T-cell (primary cell): ENCODE measurements around the gene EIF5A. TPM values are rescaled to one million over a fixed set of nuclear protein-coding genes. Genes with fewer than 3 reads are reported as not detected.

Experiments
- ATAC-seq, 4 experiments: fragments of 200-7000 bp in 3 of 4; fragments of 150-1000 bp in 1 of 4; cut with Tn5 transposase; replicated peaks in 1 of 4; 1 replicate in 3 of 4; 2 replicates in 1 of 4; pipeline ENCODE4 v1.10.0; 2021; ENCODE audit warnings: moderate library complexity in 3 of 4, mild to moderate bottlenecking in 2 of 4, moderate number of reproducible peaks in 1 of 4
- CTCF ChIA-PET, 2 donors: fragments of 300-600 bp; sonication (Branson Sonifier 250); formaldehyde crosslinking; loops; one replicate each; lab custom pipeline; 2022; ENCODE audit warnings: antibody characterized with exemption in 2 of 2; lab: Charles Lee
- POLR2A ChIA-PET, 2 donors: fragments of 300-600 bp; sonication (Branson Sonifier 250); formaldehyde crosslinking; loops; one replicate each; lab custom pipeline; 2022; ENCODE audit warnings: antibody characterized with exemption in 2 of 2; lab: Charles Lee
- DNase-seq, 35 experiments: peaks; one replicate each; pipeline versions ENCODE4 v3.0.0 to v3.0.0-alpha.2; 2013 to 2023
- H3K27ac ChIP-seq: one replicate; pipeline ENCODE4 v1.5.1; 2013; ENCODE audit warnings: low read length
- H3K27me3 ChIP-seq, 2 experiments: replicated peaks in 1 of 2; 1 replicate in 1 of 2; 2 replicates in 1 of 2; pipeline versions ENCODE4 v1.6.1 to v1.7.0; 2013; ENCODE audit warnings: low read length in 1 of 2, mixed read lengths in 1 of 2; ENCODE audit not compliant: control insufficient read depth in 2 of 2, insufficient read depth in 2 of 2; ENCODE audit errors: extremely low read depth in 1 of 2
- H3K36me3 ChIP-seq, 2 donors: 1 replicate in 1 of 2; 2 replicates in 1 of 2; pipeline versions ENCODE4 v1.6.1 to v1.7.0; 2013; ENCODE audit warnings: low read length in 1 of 2; ENCODE audit not compliant: control insufficient read depth in 2 of 2, insufficient read depth in 1 of 2; ENCODE audit errors: extremely low read depth in 1 of 2
- H3K4me1 ChIP-seq, 2 experiments: 1 replicate in 1 of 2; 2 replicates in 1 of 2; pipeline versions ENCODE4 v1.6.1 to v1.7.0; 2013; ENCODE audit warnings: low read length in 2 of 2, mixed read lengths in 1 of 2; ENCODE audit not compliant: insufficient read depth in 2 of 2, control insufficient read depth in 1 of 2; ENCODE audit errors: extremely low read depth in 1 of 2
- H3K4me3 ChIP-seq, 2 donors: 1 replicate in 1 of 2; 2 replicates in 1 of 2; pipeline versions ENCODE4 v1.5.1 to v1.7.0; 2013; ENCODE audit warnings: mild to moderate bottlenecking in 2 of 2, low read length in 1 of 2, moderate library complexity in 1 of 2; ENCODE audit not compliant: control insufficient read depth in 1 of 2; ENCODE audit errors: extremely low read depth in 1 of 2
- H3K9me3 ChIP-seq: 2 replicates; pipeline ENCODE4 v1.7.0; 2013
- H3K27ac Mint-ChIP-seq, 2 donors: one replicate each; pipeline ENCODE4 v1.8.0; 2020 to 2021; ENCODE audit warnings: mild to moderate bottlenecking in 2 of 2, mixed read lengths in 2 of 2
- H3K27me3 Mint-ChIP-seq, 2 donors: one replicate each; pipeline ENCODE4 v1.8.0; 2021 to 2022; ENCODE audit warnings: mixed read lengths in 2 of 2
- H3K36me3 Mint-ChIP-seq: one replicate; pipeline ENCODE4 v1.8.0; 2021; ENCODE audit warnings: mixed read lengths
- H3K4me1 Mint-ChIP-seq, 3 donors: one replicate each; pipeline ENCODE4 v1.8.0; 2020 to 2022; ENCODE audit warnings: mixed read lengths in 3 of 3, mild to moderate bottlenecking in 1 of 3
- H3K4me3 Mint-ChIP-seq, 3 donors: one replicate each; pipeline ENCODE4 v1.8.0; 2020 to 2022; ENCODE audit warnings: mild to moderate bottlenecking in 3 of 3, mixed read lengths in 3 of 3, moderate library complexity in 3 of 3
- H3K9me3 Mint-ChIP-seq, 3 donors: one replicate each; pipeline ENCODE4 v1.8.0; 2020 to 2022; ENCODE audit warnings: mixed read lengths in 3 of 3
- WGBS: methylation state at CpG from one replicate; pipeline ENCODE4 v1.1.5; 2013; ENCODE audit warnings: missing lambda C conversion rate; ENCODE audit not compliant: insufficient coverage; 5-methylcytosine and 5-hydroxymethylcytosine counted together
- total RNA-seq, 35 experiments: library from RNA in 6 of 35; stranded (reverse) in 6 of 35; fragments of 120-200 nt in 1 of 35; gene quantifications; one replicate each; pipeline versions ENCODE4 v1.2.1 to v1.2.4 and lab custom pipeline; 2013 to 2026

Gene EIF5A
- total RNA-seq, 5 donors from 2014 or later (not counting 1 experiment from before 2014, with no cell fraction given): 286 to 481 (median 306) TPM

- Mint-ChIP-seq H3K4me1 (peaks cover 19 to 25% (median 21%) of the 10 kb centered on the region in 3 donors), H3K36me3 (no peaks in the 10 kb centered on the region), H3K27ac (peak overlapping the region in 1 of 2 donors; percentile 61), H3K9me3 (no peaks in the 10 kb centered on the region), H3K27me3 (peaks cover 0 to 32% of the 10 kb centered on the region in 2 donors), H3K4me3 (peak overlapping the region; percentile 69 to 89 (median 70))
- ATAC-seq (peak in 1 of 4 experiments; percentile 11), DNase-seq (no peak)
- 75% methylated on average over 23 of the region's 42 CpGs for WGBS
- no peaks in the 10 kb centered on the region for H3K9me3 ChIP-seq
- ChIA-PET POLR2A (no interaction called here), CTCF (interaction anchor here in 1 of 2 donors (1.4 to 2.5 kb wide), 3 partner anchors 15 to 250 kb away, joined by 3 to 9 read pairs (median 4); no protein-coding TSS in a partner anchor)
- no peaks in the 10 kb centered on the region for H3K36me3 ChIP-seq
- peaks cover 6 to 60% of the 10 kb centered on the region in 2 experiments for H3K27me3 ChIP-seq
- no peak overlapping the region for H3K27ac ChIP-seq
- peak overlapping the region; percentile 38 to 41 for H3K4me3 ChIP-seq
- H3K4me1 ChIP-seq: peaks cover 0 to 32% of the 10 kb centered on the region in 2 experiments
These were observed 11.9 kb upstream of the EIF5A start for GRCh38 chr17:7295230-7296180.

GRCh38 chr17:7296189-7296861 is 11.1 kb upstream of the EIF5A start:
- Mint-ChIP-seq H3K4me1 (peaks cover 19 to 25% (median 21%) of the 10 kb centered on the region in 3 donors), H3K27me3 (peaks cover 0 to 27% of the 10 kb centered on the region in 2 donors), H3K9me3 (no peaks in the 10 kb centered on the region), H3K36me3 (no peaks in the 10 kb centered on the region), H3K27ac (peak overlapping the region in 1 of 2 donors; percentile 28), H3K4me3 (peak overlapping the region in 2 of 3 donors; percentile 51 to 89)
- Histone ChIP-seq H3K4me3 (no peak overlapping the region), H3K4me1 (peaks cover 0 to 32% of the 10 kb centered on the region in 2 experiments), H3K27ac (no peak overlapping the region), H3K27me3 (peaks cover 6 to 54% of the 10 kb centered on the region in 2 experiments), H3K36me3 (no peaks in the 10 kb centered on the region), H3K9me3 (no peaks in the 10 kb centered on the region)
- ChIA-PET CTCF (interaction anchor here (0.6 to 2.5 kb wide), 6 partner anchors 16 to 250 kb away, joined by 3 to 9 read pairs (median 4); no protein-coding TSS in a partner anchor), POLR2A (no interaction called here)
- DNase-seq (peak in 23 of 35 experiments; percentile 24 to 83 (median 46)), ATAC-seq (peak; percentile 24 to 44 (median 38))
- WGBS: 8% methylated on average over 51 of the region's 51 CpGs

GRCh38 chr17:7304179-7304578 is 3.2 kb upstream of the EIF5A start:
- Mint-ChIP-seq H3K36me3 (peaks cover 6% of the 10 kb centered on the region), H3K4me1 (peaks cover 3 to 11% (median 10%) of the 10 kb centered on the region in 3 donors), H3K27me3 (no peaks in the 10 kb centered on the region), H3K27ac (no peak overlapping the region), H3K4me3 (no peak overlapping the region), H3K9me3 (no peaks in the 10 kb centered on the region)
- 100% methylated on average over 1 of the region's 7 CpGs for WGBS
- Histone ChIP-seq H3K4me1 (peaks cover 4 to 21% of the 10 kb centered on the region in 2 experiments), H3K9me3 (no peaks in the 10 kb centered on the region), H3K4me3 (no peak overlapping the region), H3K27ac (no peak overlapping the region), H3K27me3 (peaks cover 0 to 2% of the 10 kb centered on the region in 2 experiments), H3K36me3 (peaks cover 0 to under 1% of the 10 kb centered on the region in 2 donors)
- CTCF ChIA-PET: interaction anchor here (0.6 to 1.1 kb wide), 5 partner anchors 11 to 297 kb away, joined by 3 to 4 read pairs (median 3); partner anchors contain the start of genes SLC2A4 (in 1 of the 2) and TMEM102 (in 1 of the 2)
- ATAC-seq (no peak), DNase-seq (no peak)
- POLR2A ChIA-PET: no interaction called here

GRCh38 chr17:7307686-7308624 is 527 bp downstream of the EIF5A start:
- POLR2A ChIA-PET: interaction anchor here in 1 of 2 donors (1.5 kb wide), 1 partner anchor 22 kb away, joined by 7 read pairs; no protein-coding TSS in a partner anchor
- peaks cover 7 to 38% of the 10 kb centered on the region in 2 donors for H3K36me3 ChIP-seq
- WGBS: under 1% methylated on average over 91 of the region's 104 CpGs
- Mint-ChIP-seq H3K9me3 (no peaks in the 10 kb centered on the region), H3K27ac (peak overlapping the region; percentile 98 to 99), H3K36me3 (peaks cover 41% of the 10 kb centered on the region), H3K4me1 (peaks cover 41 to 47% (median 44%) of the 10 kb centered on the region in 3 donors), H3K27me3 (no peaks in the 10 kb centered on the region), H3K4me3 (peak overlapping the region; percentile 80 to 96 (median 93))
- CTCF ChIA-PET: no interaction called here
- H3K9me3 ChIP-seq: no peaks in the 10 kb centered on the region
- peaks cover 13 to 56% of the 10 kb centered on the region in 2 experiments for H3K4me1 ChIP-seq
- peak overlapping the region; percentile 98 for H3K27ac ChIP-seq
- peak overlapping the region; percentile 76 to 99 for H3K4me3 ChIP-seq
- peaks cover 0 to 2% of the 10 kb centered on the region in 2 experiments for H3K27me3 ChIP-seq
- ATAC-seq (peak; percentile 11 to 14 (median 12)), DNase-seq (peak in 31 of 35 experiments; percentile 21 to 77 (median 59))

- Mint-ChIP-seq H3K4me1 (peaks cover 48 to 56% (median 53%) of the 10 kb centered on the region in 3 donors), H3K9me3 (no peaks in the 10 kb centered on the region), H3K27me3 (no peaks in the 10 kb centered on the region), H3K36me3 (peaks cover 47% of the 10 kb centered on the region), H3K4me3 (peak overlapping the region; percentile 80 to 96 (median 93)), H3K27ac (peak overlapping the region; percentile 96 to 97)
- WGBS: 0% methylated on average over 3 of the region's 14 CpGs
- ChIA-PET CTCF (interaction anchor here (0.6 to 1.9 kb wide), 5 partner anchors 9 to 261 kb away, joined by 3 to 10 read pairs (median 4); partner anchors contain the start of genes ACAP1 (in 1 of the 2) and NEURL4 (in 1 of the 2)), POLR2A (interaction anchor here (0.5 to 1.5 kb wide), 8 partner anchors 21 to 842 kb away, joined by 3 to 10 read pairs (median 4); partner anchors contain the start of genes ACAP1 (in 1 of the 2), C17orf100 (in 1 of the 2) and MED31 (in 1 of the 2))
- H3K27me3 ChIP-seq: peaks cover 0 to 2% of the 10 kb centered on the region in 2 experiments
- H3K4me3 ChIP-seq: peak overlapping the region; percentile 76 to 99
- H3K36me3 ChIP-seq: peaks cover 7 to 46% of the 10 kb centered on the region in 2 donors
- H3K27ac ChIP-seq: peak overlapping the region; percentile 98
- peaks cover 15 to 65% of the 10 kb centered on the region in 2 experiments for H3K4me1 ChIP-seq
- peak; percentile 27 to 43 (median 28) for ATAC-seq
- no peaks in the 10 kb centered on the region for H3K9me3 ChIP-seq
- DNase-seq: peak; percentile 65 to 96 (median 90)
These were observed 1.4 kb downstream of the EIF5A start for GRCh38 chr17:7308625-7309433.
